NOMO-1 (cell line): Measurements from ENCODE around the gene NR3C2.

Experiments used
- DNase-seq, 2 experiments: peaks; one replicate each; lab custom pipeline; 2025; ENCODE audit not compliant: unreplicated experiment in 2 of 2; lab: John Stamatoyannopoulos, UW

The NR3C2 gene

GRCh38 chr4:148373093-148373492 is 69.1 kb downstream of the NR3C2 start:
- no peak for DNase-seq

DNA sequence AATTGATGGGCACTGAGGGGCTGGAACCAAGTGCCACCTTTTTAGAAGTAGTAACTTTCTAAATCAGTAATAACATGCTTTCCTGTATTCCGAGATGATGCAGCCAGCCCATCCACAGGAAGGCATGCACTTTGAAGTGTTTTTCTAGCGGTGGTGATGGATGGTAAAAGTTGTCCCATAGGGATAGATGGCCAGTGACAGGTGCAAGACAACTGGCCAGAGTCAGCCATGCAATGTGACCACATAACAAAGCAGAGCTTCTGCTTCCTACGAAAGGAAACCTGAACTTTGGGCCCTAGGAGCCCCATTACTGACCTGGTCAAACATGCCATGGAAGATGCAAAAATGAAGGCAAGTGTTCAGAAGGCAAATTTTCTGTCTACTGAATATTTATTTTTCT is 72.3 kb downstream of the NR3C2 start:
- DNase-seq, result no peak

DNA sequence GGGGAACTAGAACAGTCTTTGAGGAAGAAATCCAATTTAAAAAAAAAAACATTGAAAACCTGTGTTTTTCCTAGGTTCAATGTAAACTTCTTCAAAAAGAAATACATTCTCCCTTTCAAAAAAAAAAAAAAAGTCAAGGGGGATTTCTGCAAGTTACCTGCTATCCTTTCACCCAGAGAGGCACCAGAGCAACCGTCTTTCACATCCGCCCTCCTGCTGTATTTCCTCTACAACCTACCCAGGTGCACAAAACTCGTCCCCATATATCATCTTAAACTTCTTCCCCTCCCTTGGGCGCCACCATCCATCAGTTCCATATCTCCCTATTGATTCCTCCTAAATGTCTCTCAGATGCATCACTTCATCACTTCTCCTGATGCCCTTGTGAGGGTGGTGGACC is 74.5 kb downstream of the NR3C2 start:
- DNase-seq, result no peak

- DNase-seq, result no peak
Measured at GRCh38 chr4:148366251-148366650, 76.0 kb downstream of the NR3C2 start.

GRCh38 chr4:148364525-148364924 is 77.7 kb downstream of the NR3C2 start:
- no peak for DNase-seq

DNA sequence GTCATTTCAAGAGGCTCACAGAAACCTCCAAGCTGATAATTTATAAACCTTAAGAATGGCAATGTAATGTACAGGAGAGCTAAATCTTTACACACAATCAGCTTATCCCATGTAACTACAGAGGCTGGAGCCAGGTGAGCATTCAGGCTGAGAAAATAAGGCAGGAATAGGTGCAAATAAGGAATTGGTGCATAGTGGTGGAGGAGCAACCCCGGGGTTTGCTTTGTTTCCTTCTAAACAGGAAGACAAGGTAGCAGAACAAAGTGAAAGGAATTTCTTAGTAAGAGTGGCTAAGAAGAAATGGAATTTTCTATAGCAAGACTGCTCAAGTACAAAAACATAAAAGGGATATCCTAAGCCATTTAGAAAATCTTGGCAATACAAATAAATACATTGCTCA is 82.4 kb downstream of the NR3C2 start:
- no peak for DNase-seq

DNA sequence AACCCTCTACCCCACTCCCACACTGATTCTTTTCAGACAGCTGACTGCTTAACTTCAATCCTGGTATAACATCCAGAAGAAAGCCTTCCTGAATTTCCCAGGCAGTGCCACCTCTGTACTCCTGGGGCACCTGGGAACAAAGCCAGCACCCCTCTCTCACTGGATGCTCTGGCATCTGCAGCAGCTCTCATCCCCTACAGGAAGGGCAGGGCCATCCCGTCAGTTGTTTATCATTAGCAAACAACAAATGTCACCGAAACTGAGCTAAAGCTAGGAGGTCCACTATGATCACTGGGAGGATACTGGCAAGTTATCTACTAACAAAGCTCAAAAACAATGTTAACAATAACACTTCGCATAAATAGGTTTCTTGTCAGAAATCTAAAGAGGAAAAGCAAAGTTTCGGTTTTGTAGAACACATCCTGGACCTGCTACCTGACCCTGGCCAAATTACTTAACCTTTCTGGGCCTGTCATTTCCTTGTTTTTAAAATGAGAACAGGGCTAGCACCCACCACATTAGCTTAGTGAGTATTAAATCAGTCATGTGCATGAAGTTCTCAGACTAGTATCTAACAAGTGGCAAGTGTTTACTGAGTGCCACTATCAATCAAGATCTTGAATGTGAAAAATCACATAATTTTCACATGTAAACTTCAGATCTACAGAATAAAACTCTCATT is 86.6 kb downstream of the NR3C2 start:
- no peak for DNase-seq

- no peak for DNase-seq
Measured at GRCh38 chr4:148354186-148354585, 88.0 kb downstream of the NR3C2 start.

DNA sequence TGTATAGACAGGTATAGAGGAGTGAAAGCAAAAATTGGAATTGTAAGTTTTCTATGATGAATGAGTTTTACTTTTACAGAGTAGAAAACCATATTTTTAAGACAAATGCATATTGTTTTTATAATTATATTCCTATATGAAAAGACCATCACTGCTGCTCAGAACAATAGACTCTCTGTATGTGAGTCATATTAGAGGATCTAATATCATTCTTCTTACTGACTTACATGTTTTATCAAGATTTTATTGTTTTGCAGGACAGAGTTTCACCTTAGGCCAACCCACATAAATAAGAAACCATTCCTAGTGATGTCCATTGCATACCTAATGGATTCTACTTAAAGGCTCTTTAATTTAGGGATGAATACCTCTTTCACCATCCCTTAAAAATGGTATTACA is 88.6 kb downstream of the NR3C2 start:
- DNase-seq, result no peak

DNA sequence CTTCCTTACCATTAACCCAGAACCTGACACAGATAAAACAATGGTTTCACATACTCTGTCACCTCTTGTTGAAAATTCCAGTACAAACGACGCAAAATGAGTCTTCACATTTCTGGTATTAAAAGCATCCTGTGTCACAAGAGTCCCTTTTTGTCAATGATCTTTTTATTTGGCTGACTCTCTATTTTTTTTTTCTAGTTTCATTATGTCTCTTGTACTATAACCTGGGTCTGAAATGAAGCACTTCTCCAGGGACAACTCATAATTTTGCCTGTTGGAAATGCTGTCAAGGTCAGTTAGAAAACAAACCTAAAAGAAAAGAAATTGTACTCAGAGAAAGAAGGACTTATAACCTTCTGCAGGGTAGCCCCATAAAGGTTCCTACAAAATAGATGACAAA is 93.1 kb downstream of the NR3C2 start:
- no peak for DNase-seq

DNA sequence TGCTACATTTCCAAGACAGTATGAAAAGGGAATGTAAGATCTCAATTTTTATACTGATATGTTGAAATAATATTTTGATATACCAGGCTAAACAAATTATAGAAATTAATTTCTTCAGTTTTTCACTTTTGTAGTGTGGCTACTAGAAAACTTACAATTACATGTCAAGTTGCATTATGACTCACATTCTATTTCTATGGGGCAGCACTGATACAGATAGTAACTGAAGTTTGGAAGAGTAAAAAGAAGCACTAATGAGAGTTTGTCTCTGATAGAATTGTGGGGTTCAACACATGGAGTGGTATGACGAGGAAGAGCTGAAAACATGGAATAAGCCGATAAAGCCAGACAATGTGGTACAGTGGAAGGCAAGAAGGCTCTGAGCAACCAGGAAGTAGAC is 95.6 kb downstream of the NR3C2 start:
- no peak for DNase-seq

DNA sequence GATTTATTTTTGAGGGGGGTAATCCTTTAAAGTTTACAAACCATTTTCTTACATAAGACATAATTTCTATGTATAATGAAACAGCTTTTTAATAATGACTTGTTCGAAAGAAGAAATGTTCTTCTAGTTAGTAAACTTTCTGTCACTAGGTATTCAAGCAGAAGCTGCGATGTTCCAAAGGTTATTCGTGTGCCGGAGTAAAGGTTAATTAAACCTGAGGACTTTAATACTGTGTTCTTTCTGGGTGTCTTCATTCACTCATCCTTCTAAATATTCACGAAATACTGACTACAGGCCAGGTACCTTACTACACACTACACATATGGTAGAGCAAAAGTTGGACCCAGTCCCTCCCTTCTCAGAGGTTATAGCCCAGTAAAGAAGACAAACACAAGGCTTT is 96.7 kb downstream of the NR3C2 start:
- no peak for DNase-seq

DNA sequence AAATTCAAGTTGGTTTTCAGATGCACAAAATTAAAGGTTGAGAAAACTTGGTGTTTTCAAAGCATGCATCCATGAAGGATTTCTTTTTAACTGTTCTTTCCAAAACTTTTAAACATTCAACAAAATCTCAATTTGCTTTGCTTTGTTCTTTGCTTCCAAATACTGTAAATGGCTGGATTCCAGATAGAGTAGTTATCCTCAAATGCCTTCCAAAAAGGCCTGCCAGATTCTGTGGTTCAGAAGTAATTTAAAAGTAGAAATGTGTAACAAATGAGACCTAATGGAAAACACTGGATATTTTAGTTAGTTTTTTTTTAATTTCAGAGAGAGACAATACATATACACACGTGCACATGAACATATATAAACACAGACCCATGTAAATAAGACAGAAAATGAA is 97.3 kb downstream of the NR3C2 start:
- no peak for DNase-seq

DNA sequence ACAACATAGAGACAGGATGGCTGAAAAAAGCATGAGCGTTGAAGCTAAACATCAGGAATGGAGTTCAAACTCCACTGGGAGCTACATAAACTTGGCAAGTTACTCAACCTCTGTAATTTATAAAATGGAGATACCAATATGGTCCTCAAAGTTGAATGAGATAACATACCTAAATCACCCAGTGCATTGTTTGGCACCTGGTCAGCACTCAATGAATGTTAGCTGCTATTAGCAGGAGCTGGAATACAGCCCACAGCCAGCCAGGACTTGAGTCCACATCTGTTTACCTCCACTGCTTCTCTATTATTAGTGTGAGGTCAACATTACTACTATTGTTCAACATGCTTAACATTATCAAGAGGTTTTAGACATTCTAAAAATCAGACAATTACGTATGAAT is 97.9 kb downstream of the NR3C2 start:
- no peak for DNase-seq

GRCh38 chr4:148341980-148342800 is 100.0 kb downstream of the NR3C2 start:
- no peak for DNase-seq

GRCh38 chr4:148335133-148335532 is 107.1 kb downstream of the NR3C2 start:
- DNase-seq, result no peak

DNA sequence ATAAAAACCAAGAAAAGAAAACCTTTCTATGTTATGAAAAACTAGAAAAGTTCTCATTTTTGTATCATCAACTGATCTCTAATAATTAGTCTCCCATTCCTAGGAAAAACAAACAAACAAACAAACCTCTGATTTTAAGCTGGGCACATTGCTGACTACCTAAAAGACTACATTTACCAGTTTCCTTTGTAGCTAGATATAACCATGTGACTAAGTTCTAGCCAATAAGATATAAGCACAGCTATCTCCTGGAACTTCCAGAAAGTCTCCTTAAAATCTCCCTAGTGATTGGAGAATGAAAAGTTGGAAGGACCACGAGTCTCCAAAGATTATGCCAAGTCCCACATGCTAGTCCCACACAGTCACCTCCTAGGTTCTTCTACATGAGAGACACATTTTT is 108.9 kb downstream of the NR3C2 start:
- DNase-seq, result no peak

GRCh38 chr4:148332486-148332885 is 109.7 kb downstream of the NR3C2 start:
- DNase-seq, result no peak

- DNase-seq, result no peak
Measured at GRCh38 chr4:148330724-148331123, 111.5 kb downstream of the NR3C2 start.

DNA sequence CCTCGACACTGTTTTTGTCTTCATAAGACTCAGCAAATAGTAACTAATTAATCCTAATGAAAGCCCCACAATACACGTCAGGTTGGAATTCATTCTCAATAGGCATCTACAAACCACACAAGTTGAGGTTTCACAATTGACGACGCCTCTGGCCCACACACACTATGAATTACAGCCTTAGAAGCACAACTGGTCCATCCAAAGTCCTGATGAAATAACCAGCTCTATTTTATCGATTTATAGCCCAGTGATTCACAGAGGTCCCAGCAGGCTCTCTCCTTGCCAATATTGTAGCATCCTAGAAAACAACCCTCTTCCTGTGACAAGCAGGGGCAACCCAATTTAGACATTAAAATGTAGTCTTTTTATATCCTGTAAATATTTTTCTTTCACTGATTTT is 112.1 kb downstream of the NR3C2 start:
- DNase-seq, result no peak

- no peak for DNase-seq
Measured at GRCh38 chr4:148329751-148330150, 112.5 kb downstream of the NR3C2 start.

- no peak for DNase-seq
Measured at GRCh38 chr4:148327683-148328082, 114.5 kb downstream of the NR3C2 start.
